ENCODE measurements around the gene GAK.
"Not testable (repeated sequence)": the region's sequence is repeated elsewhere in the genome, so short reads cannot be mapped to it uniquely, and the experiment has no call there.

GAK gene

GRCh38 chr4:825063-825970, 106.8 kb downstream of the GAK start:
- DNase-seq: no peak

- no peak for DNase-seq
Observed at GRCh38 chr4:824461-825062, 107.6 kb downstream of the GAK start.

GRCh38 chr4:823761-824460, 108.2 kb downstream of the GAK start:
- no peak for DNase-seq

GRCh38 chr4:823176-823760, 108.8 kb downstream of the GAK start:
- no peak for DNase-seq

GRCh38 chr4:822361-823175, 109.5 kb downstream of the GAK start:
- no peak for DNase-seq

- DNase-seq: no peak
Observed at GRCh38 chr4:821631-822030, 110.5 kb downstream of the GAK start.

GRCh38 chr4:821181-821591, 110.9 kb downstream of the GAK start:
- DNase-seq: no peak

- no peak for DNase-seq
Observed at GRCh38 chr4:820230-821172, 111.6 kb downstream of the GAK start.

GRCh38 chr4:819401-820229, 112.5 kb downstream of the GAK start:
- DNase-seq: no peak

- no peak for DNase-seq
Observed at GRCh38 chr4:818106-818921, 113.8 kb downstream of the GAK start.

- no peak for DNase-seq
Observed at GRCh38 chr4:815464-816146, 116.5 kb downstream of the GAK start.

- no peak for DNase-seq
Observed at GRCh38 chr4:814312-814850, 117.7 kb downstream of the GAK start.

GRCh38 chr4:813900-814299, 118.2 kb downstream of the GAK start:
- no peak for DNase-seq

GRCh38 chr4:808860-809570, 123.1 kb downstream of the GAK start:
- no peak for DNase-seq

- no peak for DNase-seq
Observed at GRCh38 chr4:807792-808191, 124.3 kb downstream of the GAK start.

- not testable (repeated sequence) for DNase-seq
Observed at GRCh38 chr4:806979-807378, 125.1 kb downstream of the GAK start.

GRCh38 chr4:804804-805203, 127.3 kb downstream of the GAK start:
- DNase-seq: no peak

- no peak for DNase-seq
Observed at GRCh38 chr4:803884-804283, 128.2 kb downstream of the GAK start.
